ENCODE data around the gene CASS4.

CASS4 gene

DNA sequence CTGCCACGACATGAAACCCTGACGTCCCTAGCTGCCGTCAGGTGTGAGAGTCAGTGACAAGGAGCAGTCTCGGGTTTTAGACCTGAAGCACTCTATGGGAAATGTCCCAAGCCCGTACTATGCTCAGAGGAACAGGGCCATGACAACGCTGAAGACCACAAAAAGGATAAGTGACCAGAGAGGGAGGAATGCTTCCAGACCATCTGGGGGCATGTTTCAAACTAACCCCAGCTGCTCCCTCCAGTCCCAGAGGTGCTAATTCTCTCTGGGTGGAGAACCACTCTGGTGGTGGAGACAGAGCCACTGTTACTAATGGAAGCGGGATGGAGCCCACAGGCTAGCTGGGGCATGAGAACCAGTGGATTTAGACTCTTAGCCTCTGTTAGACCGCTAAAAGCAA, 28.7 kb upstream of the CASS4 start:
- TF ChIP-seq GATA2 (IDR thresholded peaks at IDR 0.05; ENCODE audit: low read depth, low read length): no peak
- TF ChIP-seq GATA3 (IDR thresholded peaks at IDR 0.05; ENCODE audit: low read depth, low read length): no peak

DNA sequence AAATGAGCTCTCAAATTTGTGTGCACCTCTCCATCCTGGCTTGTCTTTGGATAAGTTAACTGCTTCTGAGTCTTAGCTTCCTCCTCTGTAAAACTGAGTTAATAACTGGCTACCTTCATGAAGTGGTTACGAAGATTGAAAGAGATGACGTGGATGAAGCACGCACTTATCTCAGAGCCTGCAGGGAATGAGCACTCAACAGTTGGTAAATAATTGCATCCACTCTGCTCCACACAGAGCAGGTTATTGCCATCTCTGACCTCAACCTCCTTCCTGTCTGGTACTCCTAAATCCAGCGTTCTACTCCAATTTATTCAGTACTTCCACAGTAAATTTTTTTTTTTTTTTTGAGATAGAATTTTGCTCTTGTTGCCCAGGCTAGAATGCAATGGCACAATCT, 26.9 kb upstream of the CASS4 start:
- TF ChIP-seq GATA3 (IDR thresholded peaks at IDR 0.05; ENCODE audit: low read depth, low read length): no peak
- TF ChIP-seq GATA2 (IDR thresholded peaks at IDR 0.05; ENCODE audit: low read depth, low read length): no peak

DNA sequence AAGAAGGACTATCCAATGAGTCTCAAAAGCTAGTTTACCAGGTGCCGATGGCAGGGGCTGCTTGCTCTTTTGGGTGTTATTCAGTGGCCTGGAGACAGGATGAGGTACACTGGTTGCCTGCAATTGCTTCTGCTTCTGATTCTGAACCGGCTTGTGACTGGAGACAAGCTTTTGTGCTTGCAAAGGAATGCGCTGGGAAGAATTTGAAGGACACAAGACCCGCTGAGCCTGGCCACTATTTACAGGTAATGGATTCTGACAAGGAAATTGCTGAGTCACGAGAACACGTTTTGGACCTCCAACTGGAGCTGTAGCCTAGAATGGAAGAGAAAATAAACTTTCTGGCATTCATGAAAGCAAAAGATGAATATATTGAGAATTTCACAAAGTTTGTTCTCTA, 25.8 kb upstream of the CASS4 start:
- TF ChIP-seq GATA2 (IDR thresholded peaks at IDR 0.05; ENCODE audit: low read depth, low read length): no peak
- TF ChIP-seq GATA3 (IDR thresholded peaks at IDR 0.05; ENCODE audit: low read depth, low read length): no peak

- TF ChIP-seq GATA3 (IDR thresholded peaks at IDR 0.05; ENCODE audit: low read depth, low read length): no peak
- no peak for TF ChIP-seq GATA2 (IDR thresholded peaks at IDR 0.05; ENCODE audit: low read depth, low read length)
Observed at GRCh38 chr20:56388882-56389281, 23.2 kb upstream of the CASS4 start.

DNA sequence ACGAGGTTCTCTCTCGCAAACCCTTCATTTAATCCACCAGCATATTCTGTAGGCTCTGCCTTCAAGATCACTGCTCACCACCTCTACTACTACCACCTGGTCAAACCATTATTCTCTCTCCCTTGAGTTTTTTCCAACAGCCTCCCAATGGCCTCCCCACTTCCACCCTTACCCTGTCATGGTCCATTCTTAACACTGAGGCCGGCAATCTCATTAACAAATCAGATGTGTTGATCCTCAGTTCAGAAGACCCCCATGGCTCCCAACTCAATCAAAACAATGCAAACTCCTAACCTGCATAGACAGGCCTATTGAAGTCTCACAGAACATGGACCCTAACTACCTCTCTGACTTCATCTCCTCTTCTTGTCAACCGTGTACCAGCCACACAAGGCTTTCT, 22.3 kb upstream of the CASS4 start:
- TF ChIP-seq GATA3 (IDR thresholded peaks at IDR 0.05; ENCODE audit: low read depth, low read length): no peak

DNA sequence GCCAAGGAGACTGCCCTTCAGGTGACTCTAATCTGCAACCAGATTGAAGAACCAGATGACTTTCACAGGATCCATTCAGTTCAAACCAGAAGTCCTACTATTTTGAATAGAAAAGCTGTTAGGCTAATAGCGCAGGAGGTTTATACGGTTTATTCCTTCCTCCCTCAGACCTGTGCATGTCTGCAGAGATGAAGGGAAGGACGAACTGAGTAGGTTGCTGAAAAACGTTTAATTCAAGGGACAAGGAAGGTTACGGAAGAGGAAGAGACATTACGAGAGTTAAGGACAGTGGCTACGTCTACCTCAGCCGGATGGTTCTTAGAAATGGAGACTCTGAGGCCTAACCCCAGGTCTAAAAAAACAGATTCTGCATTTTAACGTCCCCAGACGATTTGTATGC, 21.0 kb upstream of the CASS4 start:
- TF ChIP-seq GATA2 (IDR thresholded peaks at IDR 0.05; ENCODE audit: low read depth, low read length) (no peak), GATA3 (IDR thresholded peaks at IDR 0.05; ENCODE audit: low read depth, low read length) (no peak)

- TF ChIP-seq GATA3 (IDR thresholded peaks at IDR 0.05; ENCODE audit: low read depth, low read length): no peak
- no peak for TF ChIP-seq GATA2 (IDR thresholded peaks at IDR 0.05; ENCODE audit: low read depth, low read length)
Observed at GRCh38 chr20:56391596-56392131, 20.4 kb upstream of the CASS4 start.

DNA sequence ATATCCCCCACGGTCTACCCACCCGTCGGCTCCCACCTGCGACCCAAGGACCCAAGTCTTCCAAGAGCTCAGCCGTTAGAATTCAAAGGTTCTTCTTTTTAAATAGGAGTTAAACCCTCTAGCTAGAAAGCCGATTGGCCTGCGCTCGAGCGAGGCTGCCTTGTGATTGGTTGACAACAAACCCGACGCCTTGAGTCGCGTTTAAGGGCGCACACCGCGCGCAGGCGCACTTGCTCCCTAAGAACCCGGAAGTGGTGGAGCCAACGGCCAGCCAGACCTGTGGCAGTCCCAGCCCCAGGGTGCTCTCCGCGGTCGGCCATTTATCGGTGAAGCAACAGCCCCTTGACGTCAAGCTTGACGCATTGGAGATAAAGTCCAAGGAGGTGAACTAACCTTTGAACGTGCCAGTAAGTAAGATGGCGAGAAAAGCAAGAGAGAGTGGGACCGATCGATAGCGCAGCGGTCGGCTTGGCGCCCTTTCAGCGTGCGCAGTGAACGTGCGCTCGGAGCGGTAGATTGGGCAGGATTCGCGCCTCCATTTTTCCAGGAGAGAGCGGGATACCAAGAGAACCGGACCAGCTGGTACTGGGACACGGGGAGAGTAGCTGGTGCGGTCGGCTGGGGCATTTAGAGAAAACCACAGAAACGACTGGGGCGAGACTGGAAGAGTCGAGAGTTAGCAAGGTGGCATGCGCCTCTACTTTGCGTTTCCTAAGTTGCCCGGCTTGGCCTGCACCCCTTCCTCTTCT, 19.8 kb upstream of the CASS4 start, which contains the start of the genes AURKA and CSTF1:
AURKA (minus strand) TSS at position 84 of the 749 bp plus-strand sequence. CDS start 4,018 bp downstream, outside the sequence.
CSTF1 (plus strand) TSS at position 514 of the 749 bp plus-strand sequence. CDS start 2,908 bp downstream, outside the sequence.
- TF ChIP-seq GATA2 (IDR thresholded peaks at IDR 0.05; ENCODE audit: low read depth, low read length) (peak; percentile 56), GATA3 (IDR thresholded peaks at IDR 0.05; ENCODE audit: low read depth, low read length) (no peak)

GRCh38 chr20:56392881-56393482, 19.1 kb upstream of the CASS4 start:
- no peak for TF ChIP-seq GATA3 (IDR thresholded peaks at IDR 0.05; ENCODE audit: low read depth, low read length)
- TF ChIP-seq GATA2 (IDR thresholded peaks at IDR 0.05; ENCODE audit: low read depth, low read length): no peak

DNA sequence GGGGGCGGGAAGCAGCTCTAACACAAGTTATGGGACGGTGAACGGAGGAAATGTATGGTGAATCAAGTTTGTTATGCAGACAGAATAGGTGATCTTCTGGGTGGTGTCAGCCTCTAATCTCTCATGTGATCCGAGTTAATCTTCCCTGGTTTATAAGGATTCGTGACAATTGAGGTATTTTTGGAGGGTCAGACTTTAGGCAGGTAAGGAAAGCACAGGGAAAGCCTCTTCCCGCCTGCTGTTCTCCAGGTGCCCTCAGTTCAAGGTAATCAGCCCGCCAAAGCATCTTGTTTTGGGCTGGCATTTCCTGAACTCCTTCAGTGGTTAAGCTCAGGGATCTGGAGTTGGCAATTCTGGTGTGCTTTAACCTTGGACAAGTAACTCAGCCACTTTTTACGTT, 18.4 kb upstream of the CASS4 start:
- no peak for TF ChIP-seq GATA3 (IDR thresholded peaks at IDR 0.05; ENCODE audit: low read depth, low read length)

DNA sequence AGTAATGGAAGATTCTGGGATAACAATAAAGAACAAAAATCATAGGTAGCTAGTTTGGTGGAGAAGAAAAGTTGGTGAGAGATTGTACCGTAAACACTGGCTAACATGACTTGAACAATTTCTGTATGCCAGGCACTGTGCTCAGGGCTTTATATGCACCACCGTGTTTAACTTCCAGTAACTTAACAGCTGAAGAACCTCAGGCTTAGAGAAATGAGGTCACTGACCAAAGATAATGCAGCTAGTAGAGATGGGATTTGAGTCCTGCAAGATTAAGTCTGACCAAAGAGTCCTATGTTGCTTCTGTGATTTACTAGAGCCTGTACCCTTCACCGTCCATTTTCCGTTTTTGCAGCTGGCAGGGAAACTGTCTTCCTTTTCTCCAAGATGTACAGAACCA, 16.9 kb upstream of the CASS4 start:
- TF ChIP-seq GATA3 (IDR thresholded peaks at IDR 0.05; ENCODE audit: low read depth, low read length) (no peak), GATA2 (IDR thresholded peaks at IDR 0.05; ENCODE audit: low read depth, low read length) (no peak)

DNA sequence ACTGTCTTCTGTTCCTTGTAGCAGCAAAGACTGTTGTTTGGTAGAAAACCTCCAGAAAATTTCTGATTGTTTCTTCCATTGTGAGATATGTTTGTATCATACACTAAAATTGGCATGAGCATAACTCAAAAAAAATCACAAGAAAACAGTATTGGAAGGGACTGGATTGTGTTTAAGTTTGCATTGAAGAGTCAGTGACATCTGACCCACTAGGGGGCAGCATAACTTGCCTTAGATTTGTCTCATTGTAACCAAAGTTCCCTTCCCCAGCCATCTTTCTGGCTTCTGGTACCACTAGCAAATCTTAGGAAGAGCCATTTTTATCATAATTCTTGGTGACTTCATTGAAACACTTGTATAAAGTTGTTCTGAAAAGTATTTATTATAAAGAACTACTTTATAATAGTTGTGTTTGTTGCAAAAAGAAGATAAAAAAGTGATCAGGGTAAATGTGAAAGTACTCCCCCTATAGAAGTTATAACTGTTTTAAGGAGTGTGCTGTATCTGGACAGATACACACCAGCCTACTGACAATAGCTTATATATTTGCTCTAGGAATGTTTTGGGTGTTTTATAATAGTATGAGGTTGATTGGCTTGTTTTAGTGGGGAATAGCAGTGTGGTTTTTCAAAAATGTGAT, 11.9 kb upstream of the CASS4 start:
- TF ChIP-seq GATA3 (IDR thresholded peaks at IDR 0.05; ENCODE audit: low read depth, low read length) (no peak), GATA2 (IDR thresholded peaks at IDR 0.05; ENCODE audit: low read depth, low read length) (no peak)

DNA sequence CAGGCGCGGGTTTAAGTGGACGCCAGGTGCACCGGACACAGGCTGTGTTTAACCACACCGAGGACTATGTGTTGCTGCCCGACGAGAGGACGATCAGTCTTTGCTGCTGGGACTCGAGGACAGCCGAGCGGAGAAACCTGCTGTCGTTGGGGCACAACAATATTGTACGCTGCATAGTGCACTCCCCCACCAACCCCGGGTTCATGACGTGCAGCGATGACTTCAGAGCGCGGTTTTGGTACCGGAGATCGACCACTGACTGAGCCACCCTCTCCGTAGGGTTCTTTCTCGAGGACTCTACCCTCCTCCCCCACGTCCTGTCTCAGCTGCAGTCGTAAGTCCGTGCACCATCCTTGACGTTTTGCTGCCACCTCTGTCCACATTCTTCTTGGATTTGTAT, 8.6 kb upstream of the CASS4 start:
- TF ChIP-seq GATA3 (IDR thresholded peaks at IDR 0.05; ENCODE audit: low read depth, low read length) (no peak), GATA2 (IDR thresholded peaks at IDR 0.05; ENCODE audit: low read depth, low read length) (no peak)

GRCh38 chr20:56406910-56407309, 5.2 kb upstream of the CASS4 start:
- no peak for TF ChIP-seq GATA3 (IDR thresholded peaks at IDR 0.05; ENCODE audit: low read depth, low read length)
- no peak for TF ChIP-seq GATA2 (IDR thresholded peaks at IDR 0.05; ENCODE audit: low read depth, low read length)

DNA sequence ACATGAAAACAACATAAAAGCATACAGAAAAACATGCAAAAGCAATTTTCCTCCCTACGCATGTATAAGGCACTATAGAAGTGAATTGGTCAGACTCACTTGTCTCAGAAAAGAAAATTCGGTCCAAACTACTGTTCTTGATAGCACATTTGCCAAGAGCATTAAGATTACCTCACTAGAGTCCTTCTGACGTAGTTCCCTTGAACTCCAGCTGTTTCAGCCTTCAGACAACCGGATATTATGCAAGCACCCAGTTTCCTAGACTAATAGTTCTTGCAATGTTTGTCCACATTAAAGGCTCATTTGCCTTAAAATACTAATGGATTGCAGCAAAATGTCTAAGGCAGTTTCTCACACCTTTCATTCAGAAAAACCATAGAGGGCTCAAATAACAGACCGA, 2.5 kb upstream of the CASS4 start:
- TF ChIP-seq GATA2 (IDR thresholded peaks at IDR 0.05; ENCODE audit: low read depth, low read length) (no peak), GATA3 (IDR thresholded peaks at IDR 0.05; ENCODE audit: low read depth, low read length) (no peak)

All from SH-SY5Y (cell line).